ENCODE results near the gene SYNGAP1.

Gene SYNGAP1

DNA sequence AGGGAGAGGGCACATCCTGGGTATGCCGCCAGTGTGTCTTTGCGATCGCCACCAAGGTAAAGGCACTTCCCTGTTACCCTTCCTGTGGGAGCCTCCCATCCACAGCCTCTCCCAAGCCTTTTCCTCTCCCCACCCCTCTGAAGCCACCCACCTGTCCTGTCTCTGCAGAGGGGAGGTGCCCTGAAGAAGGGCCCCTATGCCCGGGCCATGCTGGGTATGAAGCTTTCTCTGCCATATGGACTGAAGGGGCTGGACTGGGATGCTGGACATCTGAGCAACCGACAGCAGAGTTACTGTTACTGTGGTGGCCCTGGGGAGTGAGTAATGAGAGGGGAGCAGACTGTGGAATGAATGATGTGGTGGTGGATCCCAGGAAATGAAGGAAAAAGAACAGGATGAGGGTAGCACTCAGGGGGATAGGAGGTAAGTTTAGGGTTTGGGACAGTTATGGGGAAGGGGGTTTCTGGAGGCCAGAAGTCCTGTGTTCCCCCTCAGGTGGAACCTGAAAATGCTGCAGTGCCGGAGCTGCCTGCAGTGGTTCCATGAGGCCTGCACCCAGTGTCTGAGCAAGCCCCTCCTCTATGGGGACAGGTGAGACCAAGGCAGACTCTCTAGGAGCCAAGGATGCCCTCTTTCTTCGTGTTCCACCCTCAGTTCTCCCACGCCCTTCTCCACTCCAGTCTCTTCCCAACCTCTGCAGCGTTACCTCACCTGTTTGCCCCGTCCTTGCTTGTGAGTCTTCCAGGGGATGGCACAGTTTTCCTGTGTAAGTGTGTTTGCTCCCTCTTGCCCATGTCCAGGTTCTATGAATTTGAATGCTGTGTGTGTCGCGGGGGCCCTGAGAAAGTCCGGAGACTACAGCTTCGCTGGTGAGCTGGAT, 6.4 kb upstream of the SYNGAP1 start:
- TF ChIP-seq ZFX (IDR thresholded peaks at IDR 0.05; ENCODE audit: borderline replicate concordance) = no peak
- TF ChIP-seq, protein P1, sequence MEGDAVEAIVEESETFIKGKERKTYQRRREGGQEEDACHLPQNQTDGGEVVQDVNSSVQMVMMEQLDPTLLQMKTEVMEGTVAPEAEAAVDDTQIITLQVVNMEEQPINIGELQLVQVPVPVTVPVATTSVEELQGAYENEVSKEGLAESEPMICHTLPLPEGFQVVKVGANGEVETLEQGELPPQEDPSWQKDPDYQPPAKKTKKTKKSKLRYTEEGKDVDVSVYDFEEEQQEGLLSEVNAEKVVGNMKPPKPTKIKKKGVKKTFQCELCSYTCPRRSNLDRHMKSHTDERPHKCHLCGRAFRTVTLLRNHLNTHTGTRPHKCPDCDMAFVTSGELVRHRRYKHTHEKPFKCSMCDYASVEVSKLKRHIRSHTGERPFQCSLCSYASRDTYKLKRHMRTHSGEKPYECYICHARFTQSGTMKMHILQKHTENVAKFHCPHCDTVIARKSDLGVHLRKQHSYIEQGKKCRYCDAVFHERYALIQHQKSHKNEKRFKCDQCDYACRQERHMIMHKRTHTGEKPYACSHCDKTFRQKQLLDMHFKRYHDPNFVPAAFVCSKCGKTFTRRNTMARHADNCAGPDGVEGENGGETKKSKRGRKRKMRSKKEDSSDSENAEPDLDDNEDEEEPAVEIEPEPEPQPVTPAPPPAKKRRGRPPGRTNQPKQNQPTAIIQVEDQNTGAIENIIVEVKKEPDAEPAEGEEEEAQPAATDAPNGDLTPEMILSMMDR (IDR thresholded peaks at IDR 0.05) = no peak

DNA sequence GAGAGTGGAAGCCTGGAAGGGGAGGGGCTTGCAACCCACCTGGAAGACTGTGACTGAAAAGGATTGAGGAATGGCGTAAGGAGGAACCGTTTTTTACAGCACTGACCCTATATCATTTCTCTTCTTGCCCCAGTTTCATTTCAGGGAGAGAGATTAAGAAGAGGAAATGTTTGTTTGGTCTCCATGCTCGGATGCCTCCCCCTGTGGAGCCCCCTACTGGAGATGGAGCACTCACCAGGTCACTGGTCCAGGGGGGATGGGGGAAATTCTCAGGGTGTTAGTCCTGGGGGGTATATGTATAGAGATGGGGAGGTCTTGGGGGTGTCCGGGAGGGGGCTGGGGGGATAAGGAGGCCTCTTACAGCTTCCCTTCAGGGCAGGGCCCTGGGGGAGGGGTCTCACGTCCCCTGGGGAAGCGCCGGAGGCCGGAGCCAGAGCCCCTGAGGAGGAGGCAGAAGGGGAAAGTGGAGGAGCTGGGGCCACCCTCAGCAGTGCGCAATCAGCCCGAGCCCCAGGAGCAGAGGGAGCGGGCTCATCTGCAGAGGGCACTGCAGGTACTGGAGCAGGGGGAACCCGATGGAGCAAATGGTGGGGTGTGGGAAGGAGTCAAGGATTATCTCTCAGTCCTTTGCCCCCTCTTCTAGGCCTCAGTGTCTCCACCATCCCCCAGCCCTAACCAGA, 5.1 kb upstream of the SYNGAP1 start:
- TF ChIP-seq, protein P1 (IDR thresholded peaks at IDR 0.05) = peak; percentile 56
- TF ChIP-seq ZFX (IDR thresholded peaks at IDR 0.05; ENCODE audit: borderline replicate concordance) = no peak
- 0 out of 2 replicates have a peak overlapping the region, but pooled peaks have one; percentile 96 for H3K27ac ChIP-seq

More for the DNA sequence above, 6.4 kb upstream of the SYNGAP1 start:
- peak overlapping the region; percentile 96 for H3K27ac ChIP-seq

DNA sequence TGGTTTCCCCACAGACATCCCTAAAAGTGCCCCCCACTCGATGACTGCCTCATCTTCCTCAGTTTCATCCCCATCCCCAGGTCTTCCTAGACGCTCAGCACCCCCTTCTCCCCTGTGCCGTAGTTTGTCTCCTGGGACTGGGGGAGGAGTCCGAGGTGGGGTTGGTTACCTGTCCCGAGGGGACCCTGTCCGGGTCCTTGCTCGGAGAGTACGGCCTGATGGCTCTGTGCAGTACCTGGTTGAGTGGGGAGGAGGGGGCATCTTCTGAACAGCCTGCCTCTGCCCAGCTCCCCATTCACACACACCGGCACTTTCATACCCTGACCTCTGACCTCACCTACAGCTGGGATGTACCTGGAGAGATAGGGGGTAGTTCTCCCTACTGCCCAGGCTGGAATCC, 4.0 kb upstream of the SYNGAP1 start:
- TF ChIP-seq ZFX (IDR thresholded peaks at IDR 0.05; ENCODE audit: borderline replicate concordance) = no peak
- TF ChIP-seq, protein P1 (IDR thresholded peaks at IDR 0.05) = no peak
- peak overlapping the region; percentile 88 for H3K27ac ChIP-seq

DNA sequence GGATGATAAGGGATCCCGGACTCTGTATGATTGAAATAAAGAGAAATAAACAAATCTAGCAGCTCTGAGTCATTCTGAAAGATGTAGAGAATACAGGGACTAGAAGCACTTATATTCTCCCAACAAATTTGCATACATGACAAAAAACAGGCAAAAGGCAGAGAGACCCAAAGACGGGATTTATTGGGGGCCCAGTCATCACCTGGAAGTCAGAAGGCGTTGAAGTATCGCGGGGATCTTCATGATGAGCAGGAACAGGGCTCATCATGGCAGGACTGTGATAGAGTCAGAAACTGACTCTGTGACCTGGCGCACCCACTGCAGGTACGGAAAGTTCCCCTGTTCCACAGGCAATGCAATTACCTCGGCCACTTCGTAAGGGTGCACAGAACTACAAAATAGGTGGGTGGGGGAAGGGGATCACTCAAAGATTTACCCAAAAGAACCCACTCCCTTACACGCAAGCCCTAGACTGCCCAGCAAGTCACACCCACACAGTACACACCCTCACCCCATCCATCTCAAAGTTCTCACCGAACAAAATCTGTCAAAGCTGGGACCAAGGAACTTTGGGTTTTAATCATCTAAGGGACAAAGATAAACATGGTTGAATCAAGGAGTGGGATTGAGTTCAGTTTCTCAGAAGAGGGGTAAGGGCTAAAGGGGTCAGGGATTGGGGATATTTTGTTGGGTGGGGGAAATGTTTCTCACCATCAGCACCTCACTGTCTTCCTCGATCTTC, 3.3 kb upstream of the SYNGAP1 start:
- TF ChIP-seq ZFX (IDR thresholded peaks at IDR 0.05; ENCODE audit: borderline replicate concordance) = no peak
- TF ChIP-seq, protein P1 (IDR thresholded peaks at IDR 0.05) = no peak
- peak overlapping the region; percentile 88 for H3K27ac ChIP-seq

DNA sequence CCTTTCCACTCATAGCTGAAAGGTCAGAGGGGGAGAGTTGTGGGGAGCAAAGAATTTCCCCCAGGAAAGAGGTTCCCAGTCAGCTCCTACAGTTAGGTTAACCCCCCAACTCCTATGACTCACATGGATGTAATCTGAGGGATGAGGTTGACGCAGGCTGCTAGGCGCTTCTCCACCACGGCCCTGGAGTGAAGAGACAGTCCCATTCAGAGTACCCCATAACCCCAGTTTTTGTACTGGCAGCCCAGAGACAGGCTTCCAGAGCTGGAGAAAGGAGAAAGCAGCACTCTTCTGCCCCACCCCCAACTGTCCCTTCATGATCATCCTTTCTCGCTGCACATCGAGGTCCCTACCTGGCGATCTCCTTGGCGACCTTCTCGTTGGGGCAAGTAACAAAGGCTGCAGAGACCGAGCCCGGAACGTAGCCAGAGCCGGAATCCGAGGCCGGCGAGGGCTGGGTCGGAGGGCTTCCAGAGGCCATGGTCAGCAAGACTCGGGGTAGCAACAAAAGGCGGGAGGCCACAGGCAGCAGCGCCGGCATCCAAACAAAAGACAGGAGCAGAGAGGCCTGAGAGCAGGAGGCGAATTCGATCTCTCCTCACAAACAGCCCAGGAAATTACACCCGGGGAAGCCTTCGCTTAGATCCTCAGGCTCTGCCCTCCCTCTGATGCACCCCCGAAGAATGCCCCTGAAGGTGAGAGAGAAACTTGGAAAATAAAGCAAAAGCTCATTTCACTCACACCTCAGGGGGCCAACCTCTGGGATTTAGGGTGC, 2.5 kb upstream of the SYNGAP1 start:
- TF ChIP-seq ZFX (IDR thresholded peaks at IDR 0.05; ENCODE audit: borderline replicate concordance) = no peak
- TF ChIP-seq, protein P1 (IDR thresholded peaks at IDR 0.05) = no peak
- peak overlapping the region; percentile 88 for H3K27ac ChIP-seq

DNA sequence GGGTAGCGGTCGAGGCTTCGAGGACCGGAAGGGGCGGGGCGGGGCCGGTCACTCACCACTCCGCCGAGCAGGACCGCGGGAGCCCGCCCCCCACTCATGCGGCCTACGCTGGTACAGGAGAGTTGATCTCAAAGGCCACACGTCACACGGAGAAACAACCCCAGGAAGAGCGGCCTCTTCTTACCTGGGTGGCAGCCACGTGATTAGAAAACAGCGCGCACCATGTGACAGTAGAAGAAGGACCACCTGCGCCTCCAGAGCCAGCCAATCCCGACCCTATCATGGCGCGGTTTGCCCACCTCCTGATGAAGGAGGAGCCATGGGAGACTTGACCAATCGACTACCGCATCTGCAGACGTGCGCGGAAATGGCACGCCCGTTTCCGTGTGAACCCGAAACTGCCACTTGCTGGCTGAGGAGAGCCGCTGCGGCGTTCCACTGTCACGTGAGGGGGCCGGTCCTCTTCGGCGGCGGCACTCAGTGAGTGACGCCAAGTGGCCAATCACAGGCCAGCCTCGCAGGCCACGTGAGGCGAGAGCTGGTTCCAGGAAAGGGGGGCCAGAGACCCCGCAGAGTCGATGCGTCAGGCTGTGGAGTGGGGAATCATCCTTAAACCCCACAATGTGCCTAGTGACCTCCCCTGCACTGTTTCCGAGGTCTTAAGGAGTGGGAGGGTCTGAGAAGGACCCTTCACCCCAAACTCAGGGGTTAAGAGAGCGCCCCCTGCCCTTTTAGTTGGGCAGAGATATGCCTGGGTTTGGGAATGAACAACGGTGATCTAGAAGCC, 1.8 kb upstream of the SYNGAP1 start, which contains the start of gene CUTA:
Gene CUTA (minus strand): TSS at position 205 of the 787 bp plus-strand sequence. CDS start 107 bp downstream, at position 98.
- TF ChIP-seq, protein P1 (IDR thresholded peaks at IDR 0.05) = peak; percentile 43
- no peak for TF ChIP-seq ZFX (IDR thresholded peaks at IDR 0.05; ENCODE audit: borderline replicate concordance)
- peak within 1 kb of the TSS; percentile 88 for H3K27ac ChIP-seq

Data from 22Rv1 (cell line).